ENCODE measurements around the gene EARS2.
"Not testable (repeated sequence)": the region's sequence is repeated elsewhere in the genome, so short reads cannot be mapped to it uniquely, and the experiment has no call there.

EARS2 gene

DNA sequence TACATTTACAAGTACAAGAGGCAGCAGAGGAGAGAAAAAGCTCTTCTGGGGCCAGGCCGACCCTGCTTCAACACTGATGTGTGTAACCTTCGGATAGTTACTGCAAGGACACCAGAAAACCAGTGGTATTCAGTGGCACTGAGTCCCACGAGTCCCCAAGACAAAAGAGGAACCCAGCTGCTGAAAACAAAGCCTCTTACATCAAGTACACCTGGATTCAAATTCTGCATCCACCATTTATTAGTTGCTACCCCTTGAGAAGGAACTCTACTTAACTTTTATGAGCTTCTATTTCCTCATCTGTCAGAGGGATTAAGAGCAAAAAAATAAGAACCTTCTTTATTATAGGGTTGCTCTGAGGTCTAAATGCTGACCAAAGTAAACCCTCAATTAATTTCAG is 2.6 kb downstream of the EARS2 start:
- Mint-ChIP-seq H3K27me3 (no peaks in the 10 kb centered on the region), H3K4me3 (no peak overlapping the region), H3K27ac (peak overlapping the region; percentile 56), H3K36me3 (ENCODE audit: low read depth) (peaks cover 61% of the 10 kb centered on the region), H3K9me3 (no peaks in the 10 kb centered on the region), H3K4me1 (ENCODE audit: low read depth) (peaks cover 38% of the 10 kb centered on the region)
- DNase-seq: no peak

DNA sequence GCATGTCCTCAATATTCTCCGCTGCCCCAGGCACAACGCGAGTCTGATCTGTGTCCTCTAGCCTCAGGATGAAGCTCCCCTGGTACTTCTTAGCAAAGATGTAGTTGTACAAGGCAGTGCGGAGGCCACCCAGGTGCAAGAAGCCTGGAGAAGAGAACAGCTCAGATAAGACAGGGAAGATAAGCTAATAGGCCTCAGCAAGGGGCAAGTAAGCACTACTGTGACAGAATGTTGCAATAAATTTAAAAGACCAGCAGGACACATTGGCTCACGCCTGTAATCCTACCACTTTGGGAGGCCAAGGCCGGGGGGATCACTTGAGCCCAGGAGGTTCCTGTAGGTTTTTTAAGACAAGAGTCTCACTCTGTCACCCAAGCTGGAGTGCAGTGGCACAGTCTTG is 5.0 kb downstream of the EARS2 start:
- H3K27ac Mint-ChIP-seq: no peak overlapping the region
- no peak overlapping the region for H3K4me3 Mint-ChIP-seq
- H3K9me3 Mint-ChIP-seq: no peaks in the 10 kb centered on the region
- no peaks in the 10 kb centered on the region for H3K27me3 Mint-ChIP-seq
- peaks cover 26% of the 10 kb centered on the region for H3K4me1 Mint-ChIP-seq (ENCODE audit: low read depth)
- DNase-seq: no peak
- H3K36me3 Mint-ChIP-seq (ENCODE audit: low read depth): peaks cover 73% of the 10 kb centered on the region

DNA sequence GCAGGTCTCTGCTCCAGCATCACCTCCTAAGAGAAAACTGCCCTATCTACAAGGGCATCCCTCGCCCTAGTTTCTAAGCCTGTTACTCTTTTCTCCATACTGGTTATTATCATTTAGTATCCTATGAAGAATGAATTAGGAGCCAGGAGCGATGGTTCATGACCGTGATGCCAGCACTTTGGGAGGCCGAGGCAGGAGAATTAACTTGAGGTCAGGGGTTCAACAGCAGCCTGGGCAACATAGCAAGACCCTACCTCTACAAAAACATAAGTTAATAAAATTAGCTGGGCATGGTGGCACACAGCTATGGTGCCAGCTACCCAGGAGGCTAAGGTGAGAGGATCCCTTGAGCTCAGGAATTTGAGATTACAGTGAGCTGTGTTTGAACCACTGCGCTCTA is 7.2 kb downstream of the EARS2 start:
- H3K27ac Mint-ChIP-seq: no peak overlapping the region
- H3K36me3 Mint-ChIP-seq (ENCODE audit: low read depth): peaks cover 87% of the 10 kb centered on the region
- no peak for DNase-seq
- H3K4me3 Mint-ChIP-seq: no peak overlapping the region
- H3K4me1 Mint-ChIP-seq (ENCODE audit: low read depth): peaks cover 6% of the 10 kb centered on the region
- H3K27me3 Mint-ChIP-seq: no peaks in the 10 kb centered on the region
- no peaks in the 10 kb centered on the region for H3K9me3 Mint-ChIP-seq

DNA sequence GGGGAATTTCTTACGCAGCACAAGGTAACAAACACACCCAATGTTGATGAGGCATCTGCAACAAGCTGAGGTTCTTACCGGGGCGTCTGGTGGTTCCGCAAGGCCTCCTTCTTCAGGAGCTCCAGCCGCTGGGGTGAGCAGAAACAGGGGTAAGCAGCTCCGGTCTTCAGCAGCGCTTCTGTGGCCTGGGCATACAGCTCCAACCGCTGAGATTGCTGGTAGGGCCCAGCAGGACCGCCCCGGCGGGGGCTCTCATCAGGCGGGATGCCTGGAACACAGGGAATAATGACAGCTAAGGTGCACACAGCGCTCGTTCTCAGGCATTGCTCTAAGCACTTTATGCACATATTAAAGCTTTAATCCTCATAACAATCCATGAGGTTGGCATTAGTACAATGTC is 12.7 kb downstream of the EARS2 start:
- no peak for DNase-seq
- Mint-ChIP-seq H3K36me3 (ENCODE audit: low read depth) (peaks cover 94% of the 10 kb centered on the region), H3K27ac (no peak overlapping the region), H3K27me3 (no peaks in the 10 kb centered on the region), H3K9me3 (no peaks in the 10 kb centered on the region), H3K4me1 (ENCODE audit: low read depth) (no peaks in the 10 kb centered on the region), H3K4me3 (no peak overlapping the region)

DNA sequence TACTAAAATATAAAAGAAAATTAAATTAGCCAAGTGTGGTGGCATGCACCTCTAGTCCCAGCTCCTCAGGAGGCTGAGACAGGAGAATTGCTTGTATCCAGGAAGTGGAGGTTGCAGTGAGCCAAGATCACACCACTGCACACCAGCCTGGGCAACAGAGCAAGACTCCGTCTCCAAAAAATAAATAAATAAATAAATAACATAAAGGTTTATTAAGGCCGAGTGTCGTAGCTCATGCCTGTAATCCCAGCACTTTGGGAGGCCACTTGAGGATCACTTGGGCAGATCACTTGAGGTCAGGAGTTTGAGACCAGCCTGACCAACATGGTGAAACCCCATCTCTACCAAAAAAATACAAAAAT is 16.4 kb downstream of the EARS2 start:
- not testable (repeated sequence) for H3K9me3 Mint-ChIP-seq, H3K27ac Mint-ChIP-seq, H3K4me3 Mint-ChIP-seq, H3K27me3 Mint-ChIP-seq, DNase-seq
- Mint-ChIP-seq H3K36me3 (ENCODE audit: low read depth) (peaks cover 92% of the 10 kb centered on the region), H3K4me1 (ENCODE audit: low read depth) (peaks cover 10% of the 10 kb centered on the region)

DNA sequence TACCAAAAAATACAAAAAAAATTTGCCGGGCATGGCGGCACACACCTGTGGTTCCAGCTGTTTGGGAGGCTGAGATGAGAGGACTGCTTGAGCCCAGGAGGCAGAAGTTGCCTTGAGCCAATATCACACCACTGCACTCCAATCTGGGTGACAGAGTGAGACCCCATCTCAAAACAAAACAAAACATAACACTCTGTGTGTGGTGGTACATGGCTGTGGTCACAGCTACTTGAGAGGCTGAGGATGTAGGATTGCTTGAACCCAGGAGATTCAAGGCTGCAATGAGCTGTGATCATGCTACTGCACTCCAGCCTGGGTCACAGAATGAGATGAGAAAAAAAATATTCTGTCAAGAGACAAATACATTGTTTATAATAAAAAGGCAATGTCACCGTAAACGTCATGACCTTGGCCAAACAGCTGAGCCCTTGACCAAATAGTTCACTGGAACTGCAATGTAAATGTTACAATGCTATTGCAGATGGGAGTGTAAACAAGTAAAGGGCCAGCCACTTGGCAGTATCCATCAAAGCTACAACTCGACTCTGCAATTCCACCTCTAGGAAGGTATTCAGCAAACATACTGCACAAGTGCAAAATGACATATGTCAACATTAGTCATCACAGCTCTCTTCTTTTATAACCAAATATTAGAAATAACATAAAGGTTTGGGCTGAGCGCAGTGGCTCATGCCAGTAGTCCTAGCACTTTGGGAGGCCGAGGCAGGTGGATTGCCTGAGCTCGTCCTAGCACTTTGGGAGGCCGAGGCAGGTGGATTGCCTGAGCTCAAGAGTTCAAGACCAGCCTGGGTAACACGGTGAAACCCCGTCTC is 16.9 kb downstream of the EARS2 start:
- DNase-seq: no peak
- Mint-ChIP-seq H3K9me3 (no peaks in the 10 kb centered on the region), H3K36me3 (ENCODE audit: low read depth) (peaks cover 92% of the 10 kb centered on the region), H3K27ac (no peak overlapping the region), H3K4me1 (ENCODE audit: low read depth) (peaks cover 10% of the 10 kb centered on the region), H3K27me3 (no peaks in the 10 kb centered on the region), H3K4me3 (no peak overlapping the region)

DNA sequence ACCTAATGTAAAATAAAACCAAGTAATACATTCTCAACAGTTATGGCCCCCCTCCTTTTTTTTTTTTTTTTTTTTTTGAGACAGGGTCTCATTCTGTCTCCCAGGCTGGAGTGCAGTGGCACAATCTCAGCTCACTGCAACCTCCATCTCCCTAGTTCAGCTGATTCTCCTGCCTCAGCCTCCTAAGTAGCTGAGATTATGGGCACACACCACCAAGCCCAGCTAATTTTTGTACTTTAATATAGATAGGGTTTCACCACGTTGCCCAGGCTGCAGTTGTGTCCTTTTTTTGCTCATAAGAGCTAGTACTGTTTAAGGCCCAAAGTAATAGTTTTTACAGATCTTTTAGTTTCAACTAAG is 18.3 kb downstream of the EARS2 start:
- H3K27ac Mint-ChIP-seq: peak overlapping the region; percentile 87
- peaks cover 93% of the 10 kb centered on the region for H3K36me3 Mint-ChIP-seq (ENCODE audit: low read depth)
- H3K4me3 Mint-ChIP-seq: no peak overlapping the region
- H3K4me1 Mint-ChIP-seq (ENCODE audit: low read depth): peaks cover 10% of the 10 kb centered on the region
- no peaks in the 10 kb centered on the region for H3K27me3 Mint-ChIP-seq
- no peaks in the 10 kb centered on the region for H3K9me3 Mint-ChIP-seq
- DNase-seq: no peak

DNA sequence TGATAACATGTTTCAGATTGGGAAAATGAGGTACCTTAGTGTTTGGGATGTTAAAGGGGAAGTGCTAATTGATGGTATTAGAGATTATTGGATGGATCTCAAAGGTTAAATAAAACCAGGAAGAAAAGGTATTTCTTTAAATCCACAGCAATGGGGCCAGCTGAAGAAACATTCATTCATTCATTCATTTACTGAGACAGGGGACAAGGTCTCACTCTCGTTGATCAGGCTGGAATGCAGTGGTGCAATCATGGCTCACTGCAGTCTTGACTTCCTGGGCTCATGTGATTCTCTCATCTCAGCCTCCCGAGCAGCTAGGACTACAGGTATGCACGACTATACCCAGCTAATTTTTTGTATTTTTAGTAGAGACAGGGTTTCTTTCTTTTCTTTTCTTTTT is 19.8 kb downstream of the EARS2 start:
- no peaks in the 10 kb centered on the region for H3K9me3 Mint-ChIP-seq
- peaks cover 93% of the 10 kb centered on the region for H3K36me3 Mint-ChIP-seq (ENCODE audit: low read depth)
- DNase-seq: no peak
- H3K27ac Mint-ChIP-seq: peak overlapping the region; percentile 44
- H3K27me3 Mint-ChIP-seq: no peaks in the 10 kb centered on the region
- H3K4me1 Mint-ChIP-seq (ENCODE audit: low read depth): peaks cover 10% of the 10 kb centered on the region
- no peak overlapping the region for H3K4me3 Mint-ChIP-seq

DNA sequence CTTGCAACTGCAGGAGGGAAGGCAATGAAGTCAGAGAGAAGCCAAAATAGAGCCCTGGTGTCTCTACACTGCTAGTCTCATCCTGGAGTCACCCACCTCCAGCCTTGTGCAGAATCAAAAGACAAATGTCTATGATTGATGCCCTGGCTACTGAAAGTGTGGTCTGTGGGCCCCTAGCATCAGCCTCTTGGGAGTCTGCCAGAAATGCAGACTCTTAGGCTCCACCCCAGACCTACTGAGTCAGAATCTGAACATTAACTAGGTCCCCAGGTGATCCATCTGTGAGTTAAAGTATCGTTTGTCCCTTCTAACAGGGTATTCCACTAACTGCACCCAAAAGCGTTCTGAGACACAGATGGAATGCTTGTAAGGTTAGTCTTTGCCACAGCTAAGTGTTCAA is 21.2 kb downstream of the EARS2 start:
- H3K27me3 Mint-ChIP-seq: no peaks in the 10 kb centered on the region
- no peak for DNase-seq
- H3K27ac Mint-ChIP-seq: no peak overlapping the region
- peaks cover 10% of the 10 kb centered on the region for H3K4me1 Mint-ChIP-seq (ENCODE audit: low read depth)
- no peak overlapping the region for H3K4me3 Mint-ChIP-seq
- H3K36me3 Mint-ChIP-seq (ENCODE audit: low read depth): peaks cover 92% of the 10 kb centered on the region
- H3K9me3 Mint-ChIP-seq: no peaks in the 10 kb centered on the region

DNA sequence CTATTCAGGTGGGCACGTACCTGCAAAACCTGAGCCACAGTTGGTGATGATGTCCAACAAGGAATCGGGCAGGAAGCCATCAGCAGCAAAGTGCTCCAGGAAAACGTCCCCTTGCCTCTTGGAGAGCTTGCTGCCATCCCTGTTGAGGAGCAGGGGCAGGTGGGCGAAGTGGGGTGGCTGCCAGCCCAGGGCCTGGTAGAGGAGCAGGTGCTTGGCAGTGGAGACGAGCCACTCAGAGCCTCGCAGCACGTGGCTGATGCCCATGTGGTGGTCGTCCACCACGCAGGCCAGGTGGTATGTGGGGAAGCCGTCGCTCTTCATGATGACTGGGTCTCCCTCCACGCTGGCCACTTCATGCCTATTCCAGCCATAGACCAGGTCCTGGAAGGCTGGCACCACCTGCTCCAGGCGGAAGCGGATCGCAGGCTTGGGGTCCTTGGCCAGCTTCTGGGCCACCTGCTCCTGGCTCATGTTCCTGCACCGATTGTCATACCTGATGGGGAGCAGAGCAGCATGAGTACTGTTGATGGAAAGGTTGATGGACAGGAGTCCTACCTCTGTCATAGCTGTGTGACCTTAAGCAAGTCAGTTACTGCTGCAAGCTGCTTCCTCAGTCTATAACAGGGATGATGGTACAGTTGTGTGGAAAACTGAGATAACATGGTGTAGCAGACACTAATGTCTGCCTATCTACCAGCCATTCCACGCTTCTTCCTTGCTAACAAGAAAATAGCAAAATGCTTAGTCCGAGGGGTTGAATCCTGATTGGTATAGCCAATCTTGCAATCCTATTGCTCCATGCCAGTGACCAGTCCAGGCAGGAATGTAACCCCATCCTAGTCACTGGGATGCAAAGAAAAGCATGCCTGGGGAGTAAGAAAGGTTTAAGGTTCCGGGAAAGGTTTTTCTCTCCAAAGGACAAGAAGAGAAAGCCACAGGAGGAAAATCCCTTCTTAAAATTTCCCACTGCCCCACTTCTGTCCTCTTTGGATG is 22.0 kb downstream of the EARS2 start:
- Mint-ChIP-seq H3K9me3 (no peaks in the 10 kb centered on the region), H3K27ac (no peak overlapping the region), H3K27me3 (no peaks in the 10 kb centered on the region), H3K4me3 (no peak overlapping the region), H3K4me1 (ENCODE audit: low read depth) (peaks cover 10% of the 10 kb centered on the region), H3K36me3 (ENCODE audit: low read depth) (peaks cover 92% of the 10 kb centered on the region)
- DNase-seq: no peak

DNA sequence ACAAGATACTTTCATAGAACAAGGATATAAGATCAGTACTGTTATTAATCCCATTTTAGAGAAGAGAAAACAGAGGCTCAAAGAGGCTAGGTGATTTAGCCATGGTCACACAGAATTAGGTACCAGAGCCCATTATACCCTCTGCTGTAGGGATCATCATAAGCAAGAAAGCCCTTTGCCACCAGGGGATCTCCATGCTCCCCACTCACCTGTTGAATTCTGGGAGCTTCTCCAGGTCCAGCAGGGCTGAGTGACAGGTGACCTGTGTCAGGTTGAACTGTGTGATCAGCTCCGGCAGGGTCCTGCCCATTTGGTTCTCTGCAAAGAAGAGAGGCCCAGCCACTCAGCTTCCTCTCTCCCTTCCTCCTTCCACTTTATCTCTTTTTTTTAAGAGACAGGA is 24.7 kb downstream of the EARS2 start:
- peaks cover 91% of the 10 kb centered on the region for H3K36me3 Mint-ChIP-seq (ENCODE audit: low read depth)
- no peak overlapping the region for H3K4me3 Mint-ChIP-seq
- DNase-seq: no peak
- no peaks in the 10 kb centered on the region for H3K9me3 Mint-ChIP-seq
- H3K27ac Mint-ChIP-seq: no peak overlapping the region
- H3K27me3 Mint-ChIP-seq: no peaks in the 10 kb centered on the region
- H3K4me1 Mint-ChIP-seq (ENCODE audit: low read depth): no peaks in the 10 kb centered on the region

DNA sequence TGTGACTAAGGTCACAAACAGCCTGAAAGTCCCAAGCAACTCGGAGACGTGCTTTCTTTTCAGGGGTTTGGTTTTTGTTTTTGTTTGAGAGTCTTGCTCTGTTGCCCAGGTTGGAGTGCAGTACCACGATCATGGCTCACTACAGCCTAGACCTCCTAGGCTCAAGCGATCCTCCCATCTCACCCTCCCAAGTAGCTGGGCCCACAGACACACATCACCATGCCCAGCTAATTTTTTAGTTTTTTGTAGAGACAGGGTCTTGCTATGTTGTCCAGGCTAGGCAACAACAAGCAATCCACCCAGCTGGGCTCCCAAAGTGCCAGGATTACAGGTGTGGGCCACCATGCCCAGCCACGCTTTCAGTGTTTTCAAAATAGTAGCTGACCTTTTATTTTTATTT is 27.1 kb downstream of the EARS2 start:
- Mint-ChIP-seq H3K36me3 (ENCODE audit: low read depth) (peaks cover 88% of the 10 kb centered on the region), H3K27ac (no peak overlapping the region), H3K4me3 (no peak overlapping the region), H3K4me1 (ENCODE audit: low read depth) (no peaks in the 10 kb centered on the region), H3K9me3 (no peaks in the 10 kb centered on the region), H3K27me3 (no peaks in the 10 kb centered on the region)
- no peak for DNase-seq

DNA sequence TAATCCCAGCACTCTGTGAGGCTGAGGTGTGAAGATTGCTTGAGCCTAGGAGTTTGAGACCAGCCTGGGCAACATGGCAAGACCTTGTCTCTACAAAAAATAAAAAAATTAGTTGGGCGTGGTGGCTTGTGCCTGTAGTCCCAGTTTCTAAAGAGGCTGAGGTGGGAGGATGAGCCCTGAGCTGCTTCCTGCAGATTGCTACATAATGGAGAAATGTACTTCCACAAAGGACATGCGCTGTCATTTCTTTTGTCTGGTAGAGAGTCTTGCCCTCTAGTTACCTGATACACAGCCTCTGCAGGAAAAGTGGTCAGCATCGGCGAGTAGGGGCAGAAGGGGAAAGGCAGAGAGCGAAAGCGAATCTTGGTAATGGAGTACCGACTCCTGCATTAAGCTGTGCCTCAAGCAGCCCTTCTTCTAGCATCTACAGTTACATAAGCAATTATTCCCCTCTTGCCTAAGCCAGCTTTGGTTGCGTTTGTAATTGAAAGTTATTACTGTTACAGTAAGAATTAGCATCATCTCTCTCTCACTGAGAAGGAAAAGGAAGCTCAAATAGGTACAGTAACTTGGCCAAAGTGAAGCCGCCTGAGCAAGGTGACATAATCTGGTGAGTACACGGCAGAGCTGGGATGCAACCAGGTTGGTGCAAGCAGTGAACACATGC is 28.4 kb downstream of the EARS2 start:
- no peak for DNase-seq
- Mint-ChIP-seq H3K27ac (no peak overlapping the region), H3K4me3 (no peak overlapping the region), H3K36me3 (ENCODE audit: low read depth) (peaks cover 87% of the 10 kb centered on the region), H3K27me3 (no peaks in the 10 kb centered on the region), H3K9me3 (no peaks in the 10 kb centered on the region), H3K4me1 (ENCODE audit: low read depth) (no peaks in the 10 kb centered on the region)

DNA sequence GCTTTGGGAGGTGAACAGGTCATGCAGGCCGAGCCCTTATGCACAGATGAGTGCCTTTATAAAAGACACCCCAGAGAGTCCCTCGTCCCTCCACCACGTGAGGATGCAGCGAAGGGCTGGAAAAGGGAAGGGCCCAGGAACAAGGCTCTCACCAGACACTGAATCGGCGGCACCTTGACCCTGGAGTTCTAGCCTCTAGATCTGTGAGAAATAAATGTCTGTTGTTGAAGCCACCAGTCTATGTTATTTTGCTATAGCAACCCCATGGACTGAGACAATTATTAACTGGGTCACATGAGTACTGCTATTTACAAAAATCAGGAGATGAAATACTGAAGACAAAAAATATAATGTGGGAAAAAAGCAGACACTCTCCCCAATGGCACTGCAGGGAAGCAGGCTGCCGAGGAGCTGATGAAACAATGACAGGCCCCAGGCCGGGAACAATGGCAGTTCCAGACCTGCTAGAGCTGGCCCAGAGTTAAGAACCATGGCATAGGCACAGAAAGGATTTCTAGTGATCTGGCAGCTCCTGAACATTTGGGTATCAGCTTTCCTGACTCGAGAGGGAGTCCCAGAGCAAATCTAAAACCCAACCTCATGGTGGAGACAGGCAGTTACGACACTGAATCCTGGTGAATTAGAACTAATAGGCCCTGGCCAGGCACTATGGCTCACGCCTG is 29.0 kb downstream of the EARS2 start:
- Mint-ChIP-seq H3K4me1 (ENCODE audit: low read depth) (no peaks in the 10 kb centered on the region), H3K36me3 (ENCODE audit: low read depth) (peaks cover 87% of the 10 kb centered on the region), H3K4me3 (no peak overlapping the region), H3K27me3 (no peaks in the 10 kb centered on the region), H3K27ac (no peak overlapping the region), H3K9me3 (no peaks in the 10 kb centered on the region)
- DNase-seq: no peak
